Ascending aorta (tissue), 2 donors: Measurements from ENCODE around the gene IL1R1. TPM values are rescaled to one million over a fixed set of nuclear protein-coding genes. Genes with fewer than 3 reads are reported as not detected.

Experiments used
- DNase-seq, 2 donors: peaks; one replicate each; pipeline ENCODE4 v3.0.0-alpha.2; 2019; ENCODE audit warnings: low spot score in 2 of 2
- H3K27ac ChIP-seq, 2 donors: fragments of 200-600 bp; sonication (generic); one replicate each; pipeline ENCODE4 v1.5.1; 2016 to 2017; ENCODE audit warnings: mild to moderate bottlenecking in 1 of 2
- H3K27me3 ChIP-seq: fragments of 200-600 bp; sonication (generic); one replicate; pipeline ENCODE4 v1.5.1; 2017
- H3K36me3 ChIP-seq, 2 donors: fragments of 200-600 bp; sonication (generic); one replicate each; pipeline ENCODE4 v1.5.1; 2016
- H3K4me1 ChIP-seq, 2 donors: fragments of 200-600 bp; sonication (generic); one replicate each; pipeline ENCODE4 v1.5.1; 2016 to 2017; ENCODE audit warnings: mild to moderate bottlenecking in 1 of 2
- H3K4me3 ChIP-seq, 2 donors: fragments of 200-600 bp; sonication (generic); one replicate each; pipeline ENCODE4 v1.5.1; 2016 to 2017; ENCODE audit warnings: mild to moderate bottlenecking in 1 of 2
- H3K9me3 ChIP-seq, 2 donors: fragments of 200-600 bp; sonication (generic); one replicate each; pipeline ENCODE4 v1.5.1; 2016
- CTCF ChIP-seq, 3 experiments: fragments of 200-600 bp in 2 of 3; fragments of 450-650 bp in 1 of 3; sonication (generic) in 2 of 3; IDR thresholded peaks; one replicate each; pipeline ENCODE4 v1.5.1; 2016 to 2019; ENCODE audit warnings: antibody characterized with exemption in 3 of 3, mild to moderate bottlenecking in 1 of 3, moderate library complexity in 1 of 3
- intact Hi-C: fragments of 100-400 bp; cut with DNase I; formaldehyde crosslinking; loops from one replicate; pipeline ENCODE4 v1.15.1; 2023
- total RNA-seq: library from RNA; depleted of rRNA; stranded (reverse); fragments of >200 nt; gene quantifications from one replicate; pipeline ENCODE4 v1.1.0, GENCODE V29; 2016

IL1R1 gene
- total RNA-seq, 1 donor from 2014 or later, result 132 TPM

- H3K4me3 ChIP-seq, result no peak overlapping the region
- H3K27me3 ChIP-seq, result no peaks in the 10 kb centered on the region
- no peak for TF ChIP-seq CTCF (IDR thresholded peaks at IDR 0.05)
- no peak for DNase-seq
- no peak overlapping the region for H3K27ac ChIP-seq
- no peaks in the 10 kb centered on the region for H3K9me3 ChIP-seq
- intact Hi-C loops, result no loop called here
- no peaks in the 10 kb centered on the region for H3K36me3 ChIP-seq
- H3K4me1 ChIP-seq, result peaks cover 0 to 23% of the 10 kb centered on the region in 2 donors
Observed at GRCh38 chr2:102112692-102113665, 29.6 kb upstream of the IL1R1 start.

GRCh38 chr2:102114290-102114721 is 28.2 kb upstream of the IL1R1 start:
- H3K4me1 ChIP-seq, result peaks cover 0 to 23% of the 10 kb centered on the region in 2 donors
- no peaks in the 10 kb centered on the region for H3K36me3 ChIP-seq
- peak overlapping the region in 1 of 2 donors; percentile 16 for H3K27ac ChIP-seq
- no peaks in the 10 kb centered on the region for H3K9me3 ChIP-seq
- H3K27me3 ChIP-seq, result no peaks in the 10 kb centered on the region
- H3K4me3 ChIP-seq, result no peak overlapping the region
- TF ChIP-seq CTCF (IDR thresholded peaks at IDR 0.05), result no peak
- no peak for DNase-seq
- intact Hi-C loops, result no loop called here

- Histone ChIP-seq H3K9me3 (no peaks in the 10 kb centered on the region), H3K36me3 (no peaks in the 10 kb centered on the region), H3K27me3 (no peaks in the 10 kb centered on the region), H3K27ac (peak overlapping the region in 1 of 2 donors; percentile 36), H3K4me1 (peaks cover 0 to 23% of the 10 kb centered on the region in 2 donors), H3K4me3 (no peak overlapping the region)
- intact Hi-C loops, result no loop called here
- no peak for TF ChIP-seq CTCF (IDR thresholded peaks at IDR 0.05)
- DNase-seq, result no peak
Observed at GRCh38 chr2:102114851-102115497, 27.6 kb upstream of the IL1R1 start.

GRCh38 chr2:102116630-102117471 is 25.7 kb upstream of the IL1R1 start:
- TF ChIP-seq CTCF (IDR thresholded peaks at IDR 0.05), result no peak
- Histone ChIP-seq H3K9me3 (no peaks in the 10 kb centered on the region), H3K4me3 (no peak overlapping the region), H3K27me3 (no peaks in the 10 kb centered on the region), H3K36me3 (no peaks in the 10 kb centered on the region), H3K27ac (no peak overlapping the region), H3K4me1 (peaks cover 0 to 16% of the 10 kb centered on the region in 2 donors)
- intact Hi-C loops, result no loop called here
- DNase-seq, result no peak

GRCh38 chr2:102117472-102117858 is 25.1 kb upstream of the IL1R1 start:
- Histone ChIP-seq H3K27ac (no peak overlapping the region), H3K36me3 (no peaks in the 10 kb centered on the region), H3K9me3 (no peaks in the 10 kb centered on the region), H3K4me3 (no peak overlapping the region), H3K27me3 (no peaks in the 10 kb centered on the region), H3K4me1 (peaks cover 0 to 17% of the 10 kb centered on the region in 2 donors)
- no peak for DNase-seq
- no peak for TF ChIP-seq CTCF (IDR thresholded peaks at IDR 0.05)
- intact Hi-C loops, result no loop called here
